ENCODE data around the gene ARL8A.
"Not testable (repeated sequence)": the region's sequence is repeated elsewhere in the genome, so short reads cannot be mapped to it uniquely, and the experiment has no call there.

Gene ARL8A

DNA sequence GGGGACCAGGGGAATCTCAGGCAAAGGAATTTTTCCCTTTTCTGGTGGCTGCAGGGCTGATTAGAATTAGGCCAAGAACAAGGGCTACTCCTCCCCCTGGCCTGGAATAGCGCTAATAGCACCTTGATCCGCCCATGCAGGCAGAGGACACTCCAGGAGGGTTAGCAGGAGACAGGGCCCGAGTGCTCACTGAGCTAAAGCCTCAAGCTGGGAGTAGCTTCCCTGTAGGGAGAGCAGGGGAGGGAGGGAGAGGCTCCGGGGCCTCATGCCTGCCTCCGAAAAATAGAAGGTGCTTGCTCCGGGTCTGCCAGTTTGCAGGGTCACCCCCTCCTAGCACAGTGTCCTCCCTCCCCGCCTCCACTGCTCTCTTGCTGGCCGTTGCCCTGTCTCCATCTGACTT, 12.1 kb upstream of the ARL8A start:
- DNase-seq: no peak

DNA sequence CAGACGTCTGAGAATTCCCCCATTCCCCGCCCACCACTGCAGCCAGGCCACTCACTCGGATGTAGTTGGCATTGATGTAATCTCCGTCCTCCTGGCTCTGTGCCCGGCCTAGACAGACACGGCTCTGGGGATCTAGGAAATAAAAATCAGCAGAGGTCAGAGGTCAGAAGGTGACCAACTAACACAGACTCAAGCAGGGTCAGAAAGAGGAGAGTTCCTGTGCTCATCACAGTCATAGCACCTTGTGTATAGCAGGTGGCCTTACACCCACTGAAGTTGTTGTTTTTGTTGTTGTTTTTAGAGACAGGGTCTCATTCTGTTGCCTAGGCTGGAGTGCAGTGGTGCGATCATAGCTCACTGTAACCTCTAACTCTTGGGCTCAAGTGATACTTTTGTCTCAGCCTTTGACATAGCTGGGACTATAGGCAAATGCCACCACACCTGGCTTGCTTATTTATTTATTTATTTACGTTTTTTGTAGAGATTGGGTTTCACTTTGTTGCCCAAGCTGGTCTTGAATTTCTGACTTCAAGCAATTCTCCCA, 11.0 kb upstream of the ARL8A start:
- DNase-seq: no peak

DNA sequence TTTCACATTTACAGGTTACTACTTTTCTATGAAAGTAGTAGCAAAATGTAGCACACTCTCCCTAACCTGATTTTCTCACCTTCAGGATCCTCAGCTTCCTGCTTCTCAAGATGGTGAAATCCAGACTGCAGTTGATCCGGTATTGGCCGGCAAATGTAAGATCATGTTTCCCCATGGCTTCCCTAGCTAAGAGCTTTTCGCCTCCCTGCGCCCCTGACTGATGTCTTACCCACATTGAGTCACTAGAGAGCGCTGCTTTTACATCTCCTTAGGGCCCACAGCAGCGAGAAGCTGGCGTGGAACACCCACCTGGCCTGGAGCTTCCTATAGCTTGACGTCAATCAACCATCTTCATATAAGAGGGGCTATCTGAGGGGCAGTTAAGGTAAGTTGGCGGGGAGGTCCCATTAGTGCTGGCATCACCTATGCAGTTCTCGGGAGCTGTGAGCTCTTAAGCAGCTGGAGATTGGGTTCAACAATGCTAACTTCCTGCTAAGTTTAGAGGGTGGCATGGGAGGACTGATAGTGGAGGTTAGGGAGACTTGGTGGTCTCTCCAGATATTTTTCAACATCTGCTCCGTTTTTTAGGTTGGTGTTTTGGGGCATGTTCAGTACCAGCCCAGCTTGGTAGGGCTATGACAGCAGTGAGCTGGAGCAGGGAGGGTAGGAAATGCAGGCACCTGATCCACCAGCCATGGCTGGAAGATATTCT, 10.4 kb upstream of the ARL8A start:
- peak; percentile 58 for DNase-seq

DNA sequence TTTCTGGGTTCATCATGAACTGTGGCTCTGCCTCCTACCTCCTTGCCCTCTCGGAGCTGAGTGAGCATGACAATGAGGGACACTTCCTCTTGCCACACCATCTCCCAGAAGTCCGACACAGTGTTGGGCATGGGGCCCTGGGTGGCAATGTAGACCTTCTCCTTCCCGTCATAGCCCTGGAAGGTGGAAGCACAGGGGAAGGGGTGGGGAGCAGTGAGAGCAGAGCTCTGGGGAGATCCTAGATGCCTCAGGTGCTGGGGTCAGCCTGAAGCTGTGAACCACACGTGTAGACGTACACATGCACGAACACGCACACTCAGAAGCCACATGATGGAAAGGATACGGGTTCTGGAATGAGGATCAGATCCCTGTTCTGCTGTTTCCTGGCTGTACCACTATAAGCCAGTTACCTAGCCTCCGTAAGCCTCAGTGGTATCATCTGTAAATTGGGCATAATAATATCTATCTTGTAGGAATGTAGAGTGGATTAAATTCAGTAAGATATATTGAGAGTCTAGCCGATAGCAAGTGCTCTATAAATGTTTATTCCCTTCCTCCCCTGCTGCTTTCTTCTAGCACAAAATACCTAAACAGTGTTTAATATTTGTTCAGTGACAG, 9.7 kb upstream of the ARL8A start:
- DNase-seq: no peak

DNA sequence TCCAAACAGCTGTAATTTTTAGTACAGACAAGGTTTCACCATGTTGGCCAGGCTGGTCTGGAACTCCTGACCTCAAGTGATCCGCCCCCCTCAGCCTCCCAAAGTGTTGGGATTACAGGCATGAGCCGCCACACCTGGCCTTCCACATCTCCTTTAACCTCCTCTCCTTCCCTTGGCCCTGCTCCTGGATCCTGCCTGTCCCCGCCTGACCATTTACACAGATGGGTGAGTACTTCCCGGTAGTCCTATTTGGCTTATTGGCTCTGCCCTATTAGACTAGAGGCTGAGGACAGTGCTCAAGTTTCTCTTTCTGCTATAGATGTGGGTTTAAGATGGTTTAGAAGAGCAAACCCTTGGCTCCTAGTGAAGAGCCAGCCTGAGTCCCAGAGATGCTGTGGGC, 8.7 kb upstream of the ARL8A start:
- DNase-seq: no peak

DNA sequence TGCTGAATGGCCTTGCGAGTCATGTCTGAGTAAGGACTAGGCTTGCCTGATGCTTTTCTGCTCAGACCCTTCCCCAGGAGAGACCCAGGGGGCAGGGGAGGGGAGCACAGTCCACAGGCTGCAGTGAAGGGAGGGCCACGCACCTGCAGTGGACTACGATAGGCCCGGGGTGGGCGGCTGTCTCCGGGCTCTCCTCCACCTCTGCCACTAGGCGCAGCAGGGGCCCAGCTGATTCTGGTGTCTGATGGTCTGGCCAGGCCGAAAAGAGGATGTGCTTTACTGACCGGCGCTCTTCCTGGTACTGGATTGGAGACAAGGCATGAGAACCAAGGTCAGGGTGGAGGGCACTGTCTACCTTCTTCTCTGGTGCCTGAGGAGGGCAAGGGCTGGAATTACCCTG, 7.9 kb upstream of the ARL8A start:
- no peak for DNase-seq

DNA sequence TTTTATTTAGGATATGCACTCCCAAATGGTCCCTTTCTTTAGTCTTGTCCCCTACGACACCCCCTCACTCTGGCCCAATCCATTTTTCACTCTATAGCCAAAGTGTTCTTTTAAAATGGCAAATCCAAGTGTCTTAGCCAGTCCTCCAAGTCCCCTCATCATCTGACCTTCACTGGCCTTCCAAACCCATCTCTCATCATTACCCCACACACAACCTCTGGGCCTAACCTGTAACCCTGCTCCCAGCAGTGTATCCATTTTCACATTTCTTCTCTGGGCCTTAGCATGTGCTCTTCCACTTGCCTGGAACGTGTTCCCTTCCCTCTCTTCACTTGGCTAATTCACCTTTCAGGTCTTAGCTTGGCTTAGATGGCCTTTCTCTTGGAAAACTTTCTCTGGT, 6.5 kb upstream of the ARL8A start:
- no peak for DNase-seq

DNA sequence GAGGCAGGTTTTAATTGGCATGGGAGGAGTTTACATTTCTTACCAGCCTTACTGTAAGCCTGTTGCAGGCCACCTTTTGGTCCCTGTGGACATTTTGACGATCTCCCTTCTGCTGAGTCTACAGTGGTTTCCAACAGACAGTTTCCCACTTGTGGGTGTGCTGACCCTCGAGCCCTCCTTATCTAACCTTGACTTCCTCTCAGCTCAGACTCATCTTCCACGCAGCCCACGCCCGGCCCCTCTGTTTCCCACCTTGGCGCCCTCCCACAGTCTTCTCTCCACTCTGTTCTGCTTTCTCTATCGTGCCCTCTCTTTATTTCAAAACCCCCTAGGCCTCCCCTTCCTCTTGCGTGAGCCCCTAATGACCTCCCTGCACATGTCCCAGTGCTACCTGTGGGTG, 6.1 kb upstream of the ARL8A start:
- DNase-seq: no peak

DNA sequence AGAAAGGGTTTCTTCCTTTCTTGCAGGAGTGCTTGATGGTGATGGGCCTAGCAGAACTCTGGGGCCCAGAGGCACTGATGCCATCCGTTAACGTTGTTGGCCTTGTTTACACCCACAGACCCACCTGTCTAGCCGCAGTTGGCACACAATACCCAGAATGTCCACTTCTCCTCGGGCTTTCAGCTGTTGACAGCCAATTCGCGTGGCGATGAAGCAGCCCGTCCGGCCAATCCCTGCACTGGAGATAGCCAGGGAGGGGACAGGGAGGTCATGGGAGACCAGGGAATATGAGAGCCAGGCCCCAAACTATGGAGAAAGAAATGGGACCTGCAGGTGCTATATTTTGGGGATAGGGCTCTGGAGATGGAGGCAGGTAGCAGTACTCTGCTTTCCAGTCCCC, 5.7 kb upstream of the ARL8A start:
- no peak for DNase-seq

DNA sequence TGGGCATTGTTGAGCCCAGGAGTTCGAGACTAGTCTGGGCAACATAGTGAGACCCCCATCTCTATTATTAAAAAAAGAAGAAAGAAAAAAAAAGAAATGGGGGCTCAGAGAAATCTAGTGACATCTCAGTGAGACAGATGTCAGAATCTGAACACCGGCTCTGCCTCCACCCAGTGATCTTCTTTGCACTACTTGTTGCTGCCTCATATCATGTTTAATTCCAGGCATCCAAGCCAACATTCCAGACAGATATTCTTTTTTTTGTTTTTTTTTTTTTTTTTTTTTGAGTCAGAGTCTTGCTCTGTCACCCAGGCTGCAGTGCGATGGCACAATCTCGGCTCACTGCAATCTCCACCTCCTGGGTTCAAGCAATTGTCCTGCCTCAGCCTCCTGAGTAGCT, 5.0 kb upstream of the ARL8A start:
- DNase-seq: no peak

DNA sequence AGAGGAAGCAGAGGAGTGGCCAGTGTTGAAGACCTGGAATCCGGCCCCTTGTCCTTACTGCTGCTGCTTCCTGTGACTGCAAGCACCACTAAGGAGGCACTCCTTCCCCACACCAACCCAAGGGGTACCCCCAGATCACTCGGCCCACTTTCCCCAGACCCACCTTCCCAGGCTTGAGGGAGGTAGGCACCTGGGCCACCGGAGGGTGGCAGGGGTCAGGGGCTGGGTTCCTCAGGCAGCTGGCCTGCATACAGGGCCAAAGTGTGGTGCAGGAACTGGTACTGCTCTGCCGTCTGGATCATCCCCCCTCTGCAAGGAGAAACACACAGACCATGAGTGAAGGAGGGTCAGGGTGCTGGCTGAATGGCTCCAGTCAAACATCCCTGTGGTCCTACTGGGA, 3.9 kb upstream of the ARL8A start:
- no peak for DNase-seq

DNA sequence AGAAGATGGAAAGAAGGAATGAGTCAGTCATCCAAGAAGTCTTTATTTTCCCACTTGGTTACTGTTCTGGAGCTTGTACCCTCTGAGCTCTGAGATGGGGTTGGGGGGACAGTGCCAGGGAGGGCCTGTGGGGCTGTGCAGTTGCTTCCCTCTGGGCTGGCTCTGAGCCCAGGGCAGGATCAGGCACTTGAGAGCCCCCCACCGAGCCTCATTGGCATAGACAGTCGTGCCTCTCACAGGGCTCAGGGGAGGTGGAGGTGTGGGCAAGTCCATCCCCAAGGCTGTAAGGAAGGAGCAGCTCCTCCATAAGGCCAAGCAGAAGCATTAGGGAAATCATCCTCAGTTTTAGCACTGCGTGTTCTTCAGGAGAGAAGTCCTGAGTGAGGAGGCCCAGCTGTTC, 2.5 kb upstream of the ARL8A start:
- no peak for DNase-seq

DNA sequence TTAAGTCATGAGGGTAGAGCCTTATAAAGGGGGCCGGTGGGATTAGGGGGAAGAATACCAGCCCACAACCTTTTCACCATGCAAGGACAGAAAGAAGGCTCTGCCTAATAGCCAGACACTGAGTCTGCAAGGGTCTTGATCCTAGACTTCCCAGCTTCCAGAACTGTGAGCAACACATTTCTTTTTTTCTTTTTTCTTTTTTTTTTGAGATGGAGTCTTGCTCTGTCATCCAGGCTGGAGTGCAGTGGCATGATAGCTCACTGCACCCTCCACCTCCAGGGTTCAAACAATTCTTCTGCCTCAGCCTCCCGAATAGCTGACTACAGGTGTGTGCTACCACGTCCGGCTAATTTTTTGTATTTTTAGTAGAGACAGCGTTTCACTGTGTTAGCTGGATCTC, 1.7 kb upstream of the ARL8A start:
- no peak for DNase-seq

DNA sequence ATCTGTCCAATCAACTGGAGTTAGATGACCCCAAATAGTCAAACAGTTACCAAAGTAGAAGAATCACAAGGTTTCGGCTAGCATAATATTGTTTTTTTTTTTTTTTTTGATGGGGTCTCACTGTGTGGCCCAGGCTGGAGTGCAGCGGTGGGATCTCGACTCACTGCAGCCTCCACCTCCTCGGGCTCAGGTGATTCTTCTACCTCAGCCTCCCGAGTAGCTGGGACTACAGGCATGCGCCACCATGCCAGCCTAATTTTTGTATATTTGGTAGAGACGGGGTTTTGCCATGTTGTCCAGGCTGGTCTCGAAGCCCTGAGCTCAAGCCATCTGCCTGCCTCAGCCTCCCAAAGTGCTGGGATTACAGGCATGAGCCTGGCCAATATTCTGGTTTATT, 1.2 kb upstream of the ARL8A start:
- not testable (repeated sequence) for DNase-seq

DNA sequence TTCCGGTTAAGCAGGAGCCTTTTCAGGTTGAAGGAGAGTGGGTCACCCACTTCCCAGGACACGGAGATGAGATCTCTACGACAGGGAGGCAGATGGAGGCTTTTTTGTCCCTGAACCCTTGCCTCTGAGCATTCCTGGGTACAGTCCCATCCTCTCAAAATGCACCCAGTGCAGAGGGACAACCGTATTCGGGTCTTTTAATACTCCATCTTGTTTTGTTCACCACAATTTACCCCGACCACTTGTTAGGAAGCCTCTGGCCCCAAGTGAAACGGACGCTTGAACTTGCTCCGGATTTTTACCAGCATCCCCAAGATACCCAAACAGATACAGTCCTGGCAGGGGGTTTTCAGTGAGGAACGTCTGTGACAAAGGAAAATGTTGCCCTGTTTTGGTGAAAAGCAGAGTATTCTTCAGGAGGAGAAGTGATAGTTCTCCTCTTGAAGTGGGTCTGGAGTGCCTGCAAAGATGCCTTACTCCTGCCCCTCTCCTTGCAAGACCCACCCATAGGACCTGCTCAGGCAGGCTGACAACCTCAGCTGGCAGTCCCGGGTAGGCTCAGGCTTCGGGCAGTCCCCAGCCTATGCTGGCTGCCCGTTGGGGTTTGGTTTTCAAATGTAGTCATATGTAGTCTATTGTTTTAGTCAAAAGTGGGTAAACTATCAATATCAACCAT, 669 bp upstream of the ARL8A start:
- peak; percentile 23 for DNase-seq

DNA sequence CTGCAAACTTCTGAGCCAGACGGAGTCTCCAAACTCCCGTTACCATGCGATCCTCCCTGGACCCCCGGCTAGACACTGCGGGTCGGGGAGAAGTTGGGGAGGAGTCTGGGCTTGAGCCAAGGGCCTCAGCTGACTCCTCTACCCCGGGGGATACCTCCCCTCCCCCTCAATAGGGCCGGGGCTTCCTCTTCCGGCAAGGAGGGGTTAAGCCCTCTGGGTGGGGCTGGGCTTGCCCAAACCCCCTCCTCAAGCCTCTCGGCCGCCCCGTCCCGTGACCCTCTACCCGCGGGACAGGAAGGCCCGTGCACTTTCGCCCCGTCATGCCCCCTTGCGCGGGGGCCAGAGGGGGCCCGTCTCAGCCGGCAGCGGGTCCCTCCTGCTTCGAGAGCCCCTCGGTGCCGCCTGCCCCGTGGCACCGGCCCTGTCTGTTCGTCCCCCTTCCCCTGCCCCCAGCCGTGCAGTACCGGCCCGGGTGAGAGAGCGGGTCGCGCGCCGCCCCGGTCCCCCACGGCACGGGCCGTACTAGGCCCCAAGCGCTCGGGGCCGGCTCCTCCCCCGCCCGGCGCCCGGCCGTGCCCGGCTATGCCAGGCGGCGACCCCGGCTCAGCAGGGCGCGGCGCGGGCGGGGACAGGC, 652 bp downstream of the ARL8A start:
- DNase-seq: peak; percentile 46

DNA sequence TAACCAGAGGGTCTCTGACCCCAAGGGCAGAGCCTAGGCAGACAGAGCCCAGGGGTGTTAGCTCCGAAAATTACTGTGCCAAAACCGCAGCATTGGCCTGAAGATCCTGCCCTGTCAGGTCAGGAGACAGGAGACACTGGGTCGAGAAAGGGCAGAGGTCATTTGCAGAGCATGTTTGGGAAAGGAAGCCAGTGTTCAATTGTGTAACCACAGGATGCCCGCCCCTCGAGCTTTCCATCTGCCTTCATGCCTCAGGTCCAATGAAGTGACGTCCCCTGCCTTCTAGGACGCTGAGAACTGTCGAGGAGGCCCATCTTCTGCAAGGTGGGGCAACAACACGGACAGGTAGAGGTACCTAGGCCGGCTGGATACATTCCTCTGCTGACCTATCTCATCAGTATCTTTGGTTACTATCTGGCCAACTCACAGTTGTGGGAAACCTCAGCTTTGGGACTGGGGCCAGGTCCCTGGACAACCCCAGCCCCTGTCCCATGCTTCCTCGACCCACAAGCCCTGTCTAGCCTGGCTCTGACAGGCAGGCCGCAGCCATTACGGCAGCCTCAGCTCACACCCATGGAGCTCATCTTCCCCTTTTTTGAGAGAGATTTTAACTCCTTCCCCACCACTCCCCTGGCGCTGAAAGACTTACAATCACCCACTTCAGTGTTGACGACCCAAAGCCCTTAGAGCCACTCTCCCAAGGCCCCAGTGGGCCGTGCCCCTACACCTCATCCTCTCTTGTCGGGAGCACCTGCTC, 1.3 kb downstream of the ARL8A start:
- peak; percentile 69 for DNase-seq

DNA sequence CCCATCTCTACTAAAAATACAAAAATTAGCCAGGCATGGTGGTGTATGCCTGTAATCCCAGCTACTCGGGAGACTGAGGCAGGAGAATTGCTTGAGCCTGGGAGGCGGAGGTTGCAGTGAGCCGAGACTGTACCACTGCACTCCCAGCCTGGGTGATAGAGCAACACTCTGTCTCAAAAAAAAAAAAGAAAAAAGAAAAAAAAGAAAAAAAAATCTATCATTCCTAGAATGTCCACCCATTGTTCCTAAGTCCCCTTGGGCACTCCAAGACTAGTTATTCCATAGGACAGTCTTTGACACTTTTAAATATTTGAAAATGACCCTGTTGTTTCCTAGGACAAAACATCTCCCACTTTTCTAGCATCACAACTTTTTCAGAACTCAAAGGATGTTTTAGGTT, 3.1 kb downstream of the ARL8A start:
- DNase-seq: not testable (repeated sequence)

DNA sequence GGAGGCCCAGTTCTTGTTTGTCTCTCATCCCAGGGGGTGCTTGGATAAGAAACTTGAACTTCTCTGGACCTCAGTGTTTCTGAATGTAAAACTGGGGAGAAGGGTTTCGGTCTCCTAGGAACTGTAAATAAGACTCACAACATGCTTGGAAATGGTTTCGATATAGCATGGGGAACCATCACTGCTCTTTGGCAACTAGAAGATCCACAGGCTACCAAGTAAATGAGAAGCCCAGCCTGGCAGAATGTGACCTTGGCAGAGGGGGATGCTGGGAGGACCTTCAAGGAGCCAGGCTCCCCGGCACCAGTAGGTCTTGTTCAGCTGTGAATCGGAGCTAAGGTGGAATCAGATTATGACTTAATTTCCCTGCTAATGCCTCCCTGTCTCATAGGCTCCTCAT, 3.7 kb downstream of the ARL8A start:
- DNase-seq: no peak

DNA sequence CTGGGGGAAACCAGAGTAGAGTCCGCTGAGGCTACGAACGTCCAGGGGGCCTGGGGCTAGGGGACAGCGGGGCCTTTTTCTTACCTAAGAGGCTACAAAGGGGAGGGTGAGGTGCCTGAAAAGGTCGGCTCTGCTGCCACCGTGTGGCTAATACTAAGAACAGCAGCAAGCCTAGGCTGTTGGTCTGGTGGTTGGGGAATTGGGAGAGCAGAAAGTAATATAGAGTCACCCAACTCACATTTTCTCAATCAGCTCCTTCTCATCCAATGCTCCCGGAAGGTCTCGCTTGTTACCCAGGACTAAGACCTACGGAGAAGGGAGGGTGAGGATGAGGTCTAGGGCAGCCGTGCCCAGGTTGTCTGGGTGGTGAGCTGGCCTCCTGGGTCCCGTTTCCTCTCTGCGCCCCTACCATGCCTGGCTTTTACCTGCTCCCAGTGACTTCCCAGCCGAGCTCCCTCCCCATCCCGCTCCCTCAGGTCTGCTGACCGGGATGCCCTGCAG, 9.3 kb downstream of the ARL8A start:
- DNase-seq: peak; percentile 76

DNA sequence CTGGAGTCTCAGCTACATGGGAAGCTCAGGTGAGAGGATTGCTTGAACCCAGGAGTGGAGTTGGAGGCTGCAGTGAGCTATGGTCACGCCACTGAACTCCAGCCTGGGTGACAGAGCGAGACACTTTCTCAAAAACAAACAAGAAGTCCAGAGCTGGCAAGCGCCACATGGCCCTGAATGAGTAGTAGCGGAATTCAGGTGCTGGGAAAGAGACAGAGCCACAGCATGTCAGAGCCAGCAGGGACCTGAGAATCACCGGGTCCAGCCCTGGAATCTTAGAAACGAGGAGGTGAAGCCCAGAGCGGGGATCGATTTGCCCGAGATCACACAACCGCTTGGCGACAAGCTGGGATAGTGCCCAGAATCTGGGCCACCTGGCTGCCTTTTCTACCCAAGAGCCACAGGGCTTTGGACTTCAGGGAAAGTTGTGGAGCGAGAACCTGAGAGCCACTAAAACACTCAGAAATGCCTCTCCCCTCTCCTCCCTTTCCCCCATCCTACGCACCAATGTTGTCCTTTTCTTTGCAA, 9.8 kb downstream of the ARL8A start:
- no peak for DNase-seq

DNA sequence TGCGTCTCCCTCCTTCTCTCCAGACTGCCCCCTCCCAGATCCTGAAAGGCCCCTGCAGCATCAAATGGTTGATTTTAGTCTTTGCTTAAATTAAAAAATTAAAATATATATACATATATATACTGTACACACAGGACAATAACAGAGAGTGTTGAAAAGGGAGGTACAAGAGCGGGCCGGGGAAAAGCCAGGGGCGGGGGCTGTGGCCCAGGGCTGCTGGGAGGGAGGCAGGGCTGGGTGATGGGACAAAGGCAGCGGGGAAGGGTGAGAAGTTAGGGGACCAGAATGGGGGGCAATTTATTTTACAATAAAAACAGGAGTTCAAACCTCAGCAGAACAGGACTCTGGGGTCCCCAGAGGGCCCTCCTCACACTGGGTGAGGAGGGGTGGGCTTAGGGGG, 10.5 kb downstream of the ARL8A start:
- no peak for DNase-seq

DNA sequence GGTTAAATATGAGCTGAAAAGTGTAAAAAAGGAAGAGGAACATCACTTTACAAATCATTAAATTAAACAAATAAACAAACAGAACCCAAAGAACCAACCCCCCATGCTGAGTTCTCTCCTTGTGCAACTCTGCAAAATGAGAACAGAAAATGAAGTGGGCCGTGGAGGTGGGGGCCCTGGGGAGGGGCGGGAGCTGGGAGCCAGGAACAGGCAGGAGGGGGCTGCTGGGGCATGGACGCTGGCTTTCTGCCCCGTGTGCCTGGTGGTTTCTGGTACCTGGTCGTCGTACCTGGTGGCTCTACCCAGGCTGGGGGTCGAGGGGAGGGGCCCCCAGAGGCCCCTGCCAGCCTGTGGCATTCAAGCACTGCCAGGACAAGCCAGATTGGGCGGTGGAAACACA, 11.0 kb downstream of the ARL8A start:
- DNase-seq: no peak
